Glomerular endothelial cell (primary cell): ENCODE results near the gene AGPAT2. TPM values are rescaled to one million over a fixed set of nuclear protein-coding genes. Genes with fewer than 3 reads are reported as not detected.
"Not testable (repeated sequence)": the region's sequence is repeated elsewhere in the genome, so short reads cannot be mapped to it uniquely, and the experiment has no call there.

Experiments
- DNase-seq: peaks from one replicate; pipeline ENCODE4 v3.0.0-alpha.2; 2011; ENCODE audit warnings: low read depth, low spot score; ENCODE audit errors: extremely low read depth
- total RNA-seq: library from RNA; depleted of rRNA; stranded (reverse); fragments of >200 nt; gene quantifications from 2 replicates; pipeline ENCODE4 v1.2.3, GENCODE V29; 2015

The AGPAT2 gene
- total RNA-seq, 1 donor from 2014 or later, result 43.2 TPM

DNA sequence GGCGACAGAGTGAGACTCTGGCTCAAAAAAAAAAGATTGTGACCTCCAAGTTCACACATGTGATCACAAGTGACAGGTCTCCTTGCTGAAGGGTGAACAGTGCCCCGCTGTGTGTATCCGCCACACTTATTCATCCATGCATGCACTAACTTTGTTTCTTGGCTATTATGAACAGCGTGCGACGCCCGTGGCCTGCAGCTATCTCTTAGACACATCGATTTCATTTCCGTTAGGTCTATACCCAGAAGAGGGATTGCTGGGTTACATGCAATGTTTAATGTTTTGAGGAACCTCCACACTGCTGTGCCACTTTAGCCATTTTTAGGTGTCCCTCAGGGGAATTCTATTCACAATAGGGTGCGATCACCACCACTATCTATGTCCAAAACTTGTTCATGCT is 36.6 kb downstream of the AGPAT2 start:
- no peak for DNase-seq

DNA sequence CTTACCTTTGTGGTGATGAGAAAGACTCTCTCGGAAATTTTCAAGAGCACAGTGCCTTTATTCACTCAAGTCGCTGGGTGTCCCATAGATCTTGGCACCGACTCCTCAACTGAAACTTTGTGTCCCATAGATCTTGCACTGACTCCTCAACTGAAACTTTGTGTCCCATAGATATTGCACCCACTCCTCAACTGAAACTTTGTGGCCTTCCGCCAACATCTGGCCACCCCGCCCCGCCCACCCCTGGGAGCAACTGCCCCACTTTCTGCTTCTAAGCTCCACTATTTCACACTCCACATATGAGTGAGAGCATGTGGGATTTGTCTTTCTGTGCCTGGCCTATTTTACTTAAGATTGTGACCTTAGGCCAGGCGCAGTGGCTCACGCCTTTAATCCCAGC is 37.2 kb downstream of the AGPAT2 start:
- DNase-seq, result no peak

DNA sequence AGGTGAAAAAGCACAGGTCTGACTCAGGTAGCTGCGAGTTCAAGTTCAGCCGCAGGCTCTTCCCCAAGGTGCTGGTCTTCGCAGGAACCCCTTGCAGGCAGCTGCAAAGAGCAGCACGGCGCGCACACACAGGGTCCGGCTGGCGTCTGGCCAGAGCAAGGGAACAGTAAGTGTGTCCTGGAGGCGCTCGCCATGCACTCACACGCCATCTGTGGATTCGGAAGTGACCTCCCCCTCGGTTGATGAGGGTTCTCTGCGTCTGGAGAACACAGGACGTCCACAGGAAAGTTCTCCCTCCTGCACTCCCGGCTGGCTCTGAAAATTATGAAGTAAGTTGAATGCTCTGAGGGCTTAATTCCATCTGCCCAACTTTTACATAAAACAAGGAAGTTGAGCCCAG is 38.5 kb downstream of the AGPAT2 start:
- DNase-seq, result no peak

DNA sequence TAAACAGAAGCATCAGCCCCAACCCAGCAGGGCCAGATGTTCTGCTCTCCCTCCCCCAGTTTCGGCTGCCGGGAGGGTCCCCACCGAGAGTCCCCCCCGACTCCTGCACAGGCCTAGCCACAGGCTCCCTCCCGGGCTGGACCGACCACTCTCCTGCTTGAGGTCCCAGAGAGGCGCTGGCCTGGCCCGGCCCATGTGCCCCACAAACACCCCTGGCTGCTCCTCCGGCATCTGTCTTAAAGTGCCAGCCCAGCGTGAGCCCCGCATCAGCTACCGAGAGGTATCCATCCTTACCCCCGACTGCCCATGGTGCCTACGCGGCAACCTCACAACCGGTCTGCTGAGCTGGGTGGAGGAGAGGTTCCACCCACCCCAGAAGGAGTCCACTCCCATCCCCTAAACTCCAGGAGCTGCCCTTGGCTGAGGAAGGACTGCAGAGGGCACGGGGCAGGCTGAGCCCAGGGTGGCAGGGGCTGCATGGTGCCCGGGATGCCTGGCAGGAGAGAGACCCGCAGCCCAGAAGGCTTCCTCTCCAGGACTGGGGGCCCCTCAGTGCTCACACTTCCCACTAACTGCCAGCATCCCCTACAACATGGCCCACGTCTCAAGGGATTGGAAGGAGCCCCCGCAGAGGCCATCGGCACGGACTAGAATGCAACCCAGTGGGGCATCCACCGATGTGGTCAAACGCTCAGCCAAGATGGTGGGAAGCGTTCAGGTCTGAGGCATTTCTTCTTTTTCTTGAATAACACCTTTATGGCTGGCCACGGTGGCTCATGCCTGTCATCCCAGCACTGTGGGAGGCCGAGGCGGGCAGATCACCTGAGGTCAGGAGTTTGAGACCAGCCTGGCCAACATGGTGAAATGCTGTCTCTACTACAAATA is 40.2 kb downstream of the AGPAT2 start:
- DNase-seq, result no peak

DNA sequence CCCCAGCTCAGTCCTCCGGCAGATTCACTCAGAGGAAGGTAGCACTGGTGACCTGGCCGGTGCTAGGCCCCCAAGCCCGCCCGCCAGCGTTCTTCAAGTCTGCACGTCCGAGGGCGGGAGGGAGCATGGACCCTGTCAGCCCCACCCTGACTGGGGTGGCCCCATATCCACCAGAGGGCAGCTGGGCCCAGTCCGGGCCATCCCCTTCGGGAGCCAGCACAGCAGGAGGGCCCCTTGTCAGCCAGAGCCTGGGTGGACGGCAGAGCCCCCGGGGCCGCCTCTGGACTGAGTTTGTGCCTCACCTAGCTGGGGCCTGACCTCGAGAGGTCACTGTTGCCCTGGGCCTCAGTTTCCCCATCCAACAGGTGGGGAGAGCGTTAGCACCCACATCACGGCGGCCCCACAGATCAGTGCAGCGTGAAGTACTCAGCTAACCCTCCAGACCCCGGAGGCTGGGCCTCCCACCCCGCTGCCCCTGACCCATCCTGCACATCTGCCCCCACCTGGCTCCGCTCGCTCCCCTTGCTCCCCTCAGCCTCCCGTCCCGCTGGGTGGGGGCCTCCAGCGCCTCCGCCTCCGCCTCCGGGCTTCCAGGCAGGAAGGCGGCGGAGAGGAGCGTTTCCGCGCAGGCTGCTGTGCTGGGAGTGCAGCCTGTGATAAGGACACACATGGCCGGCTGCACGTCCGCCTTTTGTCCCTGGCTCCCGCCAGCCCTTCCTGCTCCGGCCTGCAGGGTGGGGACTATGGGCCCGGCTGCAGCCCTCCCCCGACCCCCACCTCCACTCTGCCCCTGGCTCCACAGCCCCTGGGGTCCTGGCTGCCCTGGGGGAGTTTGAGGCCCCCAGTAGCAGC is 41.1 kb downstream of the AGPAT2 start:
- no peak for DNase-seq

DNA sequence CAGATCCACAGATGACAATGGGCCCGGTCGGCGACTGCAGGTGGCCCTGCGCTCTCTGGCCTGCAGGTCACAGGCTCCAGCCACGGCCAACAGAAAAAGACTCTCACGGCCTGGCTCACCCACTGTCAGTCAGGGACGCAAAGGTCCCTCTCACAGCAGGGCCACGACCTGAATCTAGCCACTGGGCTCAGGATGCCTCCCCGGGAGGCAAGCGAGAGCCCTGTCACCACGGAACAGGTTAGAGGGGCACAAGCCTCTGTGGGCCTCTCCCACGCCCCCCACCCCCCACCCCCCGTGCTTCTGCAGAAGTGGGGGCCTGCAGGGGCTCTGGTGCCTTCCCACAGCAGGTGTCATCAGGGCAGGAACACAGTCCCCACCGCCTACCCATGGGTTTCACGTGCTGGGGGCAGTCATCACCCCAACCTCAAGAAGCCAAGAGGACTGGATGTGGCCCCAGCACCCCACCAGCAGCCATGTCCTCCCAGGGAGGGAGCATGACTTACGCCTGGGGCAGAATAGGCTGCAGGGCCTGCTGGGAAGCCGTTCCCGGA is 41.8 kb downstream of the AGPAT2 start:
- no peak for DNase-seq

DNA sequence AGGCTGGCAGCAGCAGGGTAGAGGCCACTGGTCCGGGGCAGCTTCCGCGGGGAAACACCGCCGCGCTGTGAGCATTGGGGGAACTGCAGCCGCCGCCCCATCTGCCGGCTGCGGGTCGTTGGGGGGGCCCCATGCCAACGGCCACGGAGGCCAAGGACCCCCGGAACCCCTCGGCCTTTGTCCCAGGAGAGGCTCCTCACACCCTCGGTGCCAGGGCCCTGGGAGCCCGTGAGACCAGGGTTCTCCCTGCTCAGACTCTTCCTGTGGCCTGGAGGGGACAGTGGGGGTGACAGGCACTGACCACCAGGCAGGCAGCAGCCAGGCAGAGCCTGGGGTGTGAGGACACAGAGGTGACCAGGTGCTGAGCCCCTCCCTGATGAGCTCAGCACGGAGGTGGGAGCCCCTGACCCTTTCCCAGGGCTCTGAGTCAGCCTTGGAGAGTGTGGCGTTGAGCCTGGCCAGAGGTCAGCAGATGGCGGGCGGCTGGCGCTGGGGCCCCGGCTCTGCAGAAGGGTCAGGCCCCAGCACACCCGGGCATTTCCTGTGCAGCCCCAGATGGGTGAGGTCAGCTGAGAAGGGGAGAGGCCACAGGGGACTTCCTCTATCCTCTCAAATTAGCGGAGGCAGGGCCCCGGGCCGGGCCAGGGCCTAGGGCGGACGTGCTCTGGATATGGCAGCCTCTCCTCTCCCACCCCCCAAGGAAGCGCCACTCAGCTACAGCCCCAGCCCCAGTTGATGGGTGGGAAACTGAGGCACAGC is 42.5 kb downstream of the AGPAT2 start:
- DNase-seq, result no peak

DNA sequence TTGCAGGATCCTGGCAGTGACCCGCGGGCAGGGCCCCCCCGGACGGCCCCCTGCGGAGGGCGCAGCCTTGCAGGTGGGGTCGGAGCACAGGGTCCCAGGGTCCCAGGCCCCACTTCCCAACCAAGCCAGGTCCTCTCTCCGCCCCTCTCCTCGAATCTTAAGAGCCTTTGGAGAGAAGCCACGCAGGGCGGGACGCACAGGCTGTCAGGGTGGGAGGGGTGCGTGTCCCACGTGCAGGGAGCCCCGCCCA is 43.0 kb downstream of the AGPAT2 start:
- DNase-seq, result no peak

DNA sequence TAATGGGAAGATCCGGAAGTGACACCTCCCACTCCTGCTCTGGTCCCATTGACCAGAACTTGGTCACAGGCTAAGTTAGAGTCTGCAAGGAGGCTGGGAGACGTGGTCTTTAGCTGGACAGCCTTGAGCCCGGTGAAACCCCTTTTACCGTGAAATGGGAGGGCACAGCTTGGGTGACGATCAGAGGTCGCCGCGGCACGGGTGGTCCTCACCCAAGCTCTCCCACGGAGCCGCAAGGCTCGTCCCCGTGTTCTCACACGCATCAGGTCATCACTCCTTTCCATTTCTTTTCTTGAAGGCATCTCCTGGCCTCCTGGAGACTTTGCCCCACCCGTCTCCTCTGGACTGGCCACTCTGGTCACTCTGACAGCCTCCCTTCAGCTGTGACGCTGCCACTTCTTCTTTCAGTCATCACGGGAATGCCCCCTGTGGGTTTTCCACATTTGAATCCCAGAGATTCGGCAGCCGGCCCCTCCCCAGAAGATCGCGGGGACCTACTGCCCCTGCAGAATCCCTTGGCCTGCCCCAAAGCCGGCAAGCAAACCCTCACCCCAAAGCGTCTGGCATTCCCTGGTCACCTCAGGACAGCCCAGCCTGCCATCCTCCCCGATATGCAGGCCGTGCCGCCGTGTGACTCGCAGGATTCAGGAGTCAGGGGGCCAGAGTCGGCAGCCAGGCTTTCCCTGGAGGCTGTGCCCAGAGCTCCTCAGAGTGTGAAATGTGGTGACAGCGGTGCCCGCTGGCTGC is 43.5 kb downstream of the AGPAT2 start:
- no peak for DNase-seq

DNA sequence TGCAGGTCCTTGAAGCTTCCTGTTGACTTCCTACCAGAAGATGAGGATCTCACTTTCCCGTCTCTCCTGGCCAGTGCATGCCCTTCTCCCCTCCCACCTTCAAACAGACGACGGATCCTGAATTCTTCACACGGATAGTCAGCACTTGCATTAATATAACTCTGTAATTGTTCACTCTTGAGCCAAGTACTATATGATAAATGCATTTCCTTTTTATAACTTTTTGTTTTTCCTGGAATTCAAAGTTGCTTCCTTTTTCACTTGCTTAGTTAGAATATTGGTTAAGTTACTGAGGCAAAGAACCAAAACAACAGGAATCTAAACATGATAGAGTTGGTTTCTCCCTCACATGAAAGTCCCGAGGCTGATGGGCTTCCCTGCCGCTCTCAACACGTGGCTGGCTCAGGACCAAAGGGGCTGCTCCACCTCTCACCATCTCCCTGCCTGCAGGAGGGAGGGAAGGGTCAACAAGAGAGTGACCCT is 44.8 kb downstream of the AGPAT2 start:
- no peak for DNase-seq

DNA sequence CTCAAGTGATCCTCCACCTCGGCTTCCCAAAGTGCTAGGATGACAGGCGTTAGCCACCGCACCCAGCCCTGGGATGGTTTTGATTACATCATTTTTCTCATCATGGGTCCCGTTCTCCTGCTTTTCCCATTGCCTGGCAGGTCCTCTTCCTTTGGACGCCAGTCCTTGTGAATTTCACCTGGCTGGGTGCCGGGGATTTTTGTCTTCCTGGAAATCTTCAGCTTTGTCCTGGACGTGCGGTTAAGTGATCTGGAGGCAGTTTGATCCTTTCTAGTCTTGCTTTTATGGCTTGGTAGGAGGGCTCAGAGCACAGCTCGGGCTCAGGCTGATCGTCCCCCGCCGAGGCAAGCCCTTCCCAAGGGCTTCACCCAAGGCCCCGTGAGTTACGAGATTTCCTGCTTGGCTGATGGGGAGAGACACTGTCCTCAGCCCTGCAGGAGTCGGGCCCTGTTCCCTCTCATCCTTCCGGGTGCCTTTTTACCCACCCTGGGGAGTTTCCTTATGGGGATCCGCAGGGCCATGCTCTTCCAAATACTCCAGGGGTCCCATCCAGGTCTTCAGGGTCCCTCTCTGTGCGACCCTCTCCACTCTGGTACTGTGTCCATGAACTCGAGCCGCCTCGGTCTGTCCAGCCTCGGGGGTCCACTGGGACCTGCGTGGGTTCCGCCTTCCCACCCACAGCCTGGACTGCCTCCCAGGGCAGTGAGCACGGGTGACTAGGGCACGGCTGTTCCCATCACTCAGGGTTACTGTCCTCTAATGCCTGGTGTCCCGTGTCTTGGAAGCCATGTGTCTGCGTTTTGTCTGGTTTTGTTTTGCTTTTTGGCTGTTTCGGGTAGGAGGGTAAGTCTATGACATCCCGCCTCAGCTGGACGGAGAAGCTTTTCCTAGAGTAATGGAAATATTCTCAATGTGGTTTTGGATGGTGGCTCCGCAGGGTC is 46.8 kb downstream of the AGPAT2 start:
- DNase-seq, result no peak

DNA sequence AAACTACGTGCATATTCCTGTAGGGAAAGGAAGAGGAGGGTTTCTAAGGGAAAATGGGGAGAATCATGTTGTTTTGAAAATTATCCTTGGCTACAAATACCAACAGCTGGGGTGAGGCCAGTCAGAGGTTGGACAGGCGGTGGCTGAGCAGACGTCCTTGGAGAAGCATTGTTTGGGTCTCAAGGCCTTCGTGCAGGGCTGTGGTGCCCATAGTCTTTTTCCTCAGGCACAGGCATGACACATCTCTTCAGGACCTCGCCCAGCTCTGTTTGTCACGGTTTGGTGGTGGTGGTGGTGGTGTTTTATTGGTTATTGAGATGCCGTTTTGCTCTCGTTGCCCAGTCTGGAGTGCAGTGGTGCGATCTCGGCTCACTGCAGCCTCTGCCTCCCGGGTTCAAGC is 52.4 kb downstream of the AGPAT2 start:
- DNase-seq, result no peak

DNA sequence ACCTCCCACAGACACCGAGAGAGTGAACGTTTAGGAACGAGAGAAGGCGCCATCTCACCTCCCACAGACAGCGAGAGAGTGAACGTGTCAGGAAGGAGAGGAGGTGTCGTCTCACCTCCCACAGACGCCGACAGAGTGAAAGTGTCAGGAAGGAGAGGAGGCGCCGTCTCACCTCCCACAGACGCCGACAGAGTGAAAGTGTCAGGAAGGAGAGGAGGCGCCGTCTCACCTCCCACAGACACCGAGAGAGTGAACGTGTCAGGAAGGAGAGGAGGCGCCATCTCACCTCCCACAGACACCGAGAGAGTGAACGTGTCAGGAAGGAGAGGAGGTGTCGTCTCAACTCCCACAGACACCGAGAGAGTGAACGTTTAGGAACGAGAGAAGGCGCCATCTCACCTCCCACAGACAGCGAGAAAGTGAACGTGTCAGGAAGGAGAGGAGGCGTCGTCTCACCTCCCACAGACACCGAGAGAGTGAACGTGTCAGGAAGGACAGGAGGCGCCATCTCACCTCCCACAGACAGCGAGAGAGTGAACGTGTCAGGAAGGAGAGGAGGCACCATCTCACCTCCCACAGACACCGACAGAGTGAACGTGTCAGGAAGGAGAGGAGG is 54.7 kb downstream of the AGPAT2 start:
- not testable (repeated sequence) for DNase-seq

DNA sequence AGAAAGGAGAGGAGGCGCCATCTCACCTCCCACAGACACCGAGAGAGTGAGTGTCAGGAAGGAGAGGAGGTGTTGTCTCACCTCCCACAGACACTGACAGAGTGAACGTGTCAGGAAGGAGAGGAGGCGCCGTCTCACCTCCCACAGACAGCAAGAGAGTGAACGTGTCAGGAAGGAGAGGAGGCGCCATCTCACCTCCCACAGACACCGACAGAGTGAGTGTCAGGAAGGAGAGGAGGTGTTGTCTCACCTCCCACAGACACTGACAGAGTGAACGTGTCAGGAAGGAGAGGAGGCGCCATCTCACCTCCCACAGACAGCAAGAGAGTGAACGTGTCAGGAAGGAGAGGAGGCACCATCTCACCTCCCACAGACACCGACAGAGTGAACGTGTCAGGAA is 55.2 kb downstream of the AGPAT2 start:
- not testable (repeated sequence) for DNase-seq

DNA sequence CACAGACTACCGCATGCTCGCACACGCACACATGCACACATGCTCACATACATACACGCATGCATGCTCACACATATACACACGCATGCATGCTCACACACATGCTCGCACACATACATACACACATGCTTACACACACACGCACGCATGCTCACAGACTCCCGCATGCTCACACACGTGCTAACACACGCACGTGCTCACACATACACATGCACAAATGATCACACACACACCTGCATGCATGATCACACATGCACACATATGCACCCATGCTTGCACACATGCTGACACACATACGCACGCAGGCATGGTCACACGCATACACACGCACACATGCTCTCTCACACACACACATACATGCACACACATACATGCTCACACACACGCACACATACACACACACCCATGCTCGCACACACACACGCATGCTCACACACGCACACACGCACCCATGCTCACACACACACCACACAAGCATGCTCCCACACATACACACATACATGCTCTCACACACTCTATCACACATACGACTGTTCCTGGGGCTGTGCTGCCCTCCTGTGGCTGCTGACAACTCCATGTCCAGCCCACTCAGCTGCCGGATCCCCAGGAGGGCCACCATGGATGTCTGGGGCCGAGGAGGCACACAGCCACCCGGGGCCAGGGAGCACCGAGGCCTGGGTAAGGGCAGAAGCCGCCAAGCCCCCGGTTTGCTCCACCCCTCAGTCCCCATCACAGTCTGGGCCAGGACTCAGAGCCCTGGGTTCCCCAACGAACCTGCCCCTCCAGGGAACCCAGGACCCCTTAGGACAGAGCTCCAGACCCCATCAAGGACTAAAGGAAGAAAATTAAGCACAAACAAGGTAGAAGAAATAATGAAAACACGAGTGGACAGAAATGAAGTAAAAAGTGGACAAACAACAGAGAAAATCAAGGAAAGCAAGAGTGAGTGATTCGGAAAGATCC is 55.9 kb downstream of the AGPAT2 start:
- no peak for DNase-seq

DNA sequence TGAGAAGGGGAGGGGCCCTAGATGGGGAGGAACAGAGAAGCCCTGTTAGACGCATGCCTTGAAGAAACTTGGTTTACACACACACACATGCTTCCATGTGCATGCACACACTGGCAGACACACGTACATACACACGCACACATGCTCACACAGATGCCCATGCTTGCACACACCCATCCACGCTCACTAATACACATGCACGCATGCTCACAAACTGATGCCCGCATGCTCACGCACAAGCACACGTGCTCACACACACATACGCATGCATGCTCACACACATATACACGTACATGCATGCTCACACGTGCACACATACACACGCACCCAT is 56.6 kb downstream of the AGPAT2 start:
- no peak for DNase-seq

DNA sequence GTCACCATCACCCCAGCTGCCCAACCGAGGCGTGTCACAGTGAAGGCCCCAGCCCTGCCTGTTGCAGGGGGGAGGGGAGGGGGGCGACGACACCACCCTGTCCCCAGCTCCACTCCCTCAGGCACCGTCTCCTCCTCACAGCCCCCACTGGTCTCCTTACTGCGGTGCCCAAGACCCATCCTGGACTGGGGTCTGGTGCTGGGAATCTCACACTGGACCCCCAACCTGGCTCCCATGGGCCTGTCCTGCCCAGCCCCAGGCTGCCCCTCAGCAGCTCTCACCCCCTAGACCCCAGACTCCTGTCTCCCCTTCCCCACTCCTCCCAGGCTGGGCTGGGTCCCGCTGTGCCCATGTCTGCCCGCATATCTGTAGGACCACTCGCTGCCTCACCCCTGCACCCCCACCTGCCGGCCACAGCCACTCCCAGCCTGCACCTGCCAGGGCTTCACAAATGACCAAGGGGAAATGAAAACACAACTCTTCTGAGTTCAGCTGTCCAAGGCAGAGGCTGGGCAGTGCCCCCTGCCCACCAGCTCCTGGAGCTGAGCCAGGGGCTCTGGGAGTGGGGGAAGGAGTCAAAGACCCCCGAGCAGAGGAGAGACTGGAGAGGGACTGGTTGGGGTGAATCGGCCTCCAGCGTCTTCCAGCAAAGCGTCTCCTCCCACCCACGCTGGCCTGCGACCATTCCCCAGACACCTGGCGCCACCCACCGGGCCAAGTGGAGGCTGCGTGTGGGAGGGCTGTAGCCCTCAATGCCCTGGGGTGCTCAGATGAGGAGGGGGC is 57.2 kb downstream of the AGPAT2 start:
- no peak for DNase-seq
